CD4-positive, CD25-positive, alpha-beta regulatory T cell (primary cell): ENCODE measurements around the gene KLHL18. TPM values are rescaled to one million over a fixed set of nuclear protein-coding genes. Genes with fewer than 3 reads are reported as not detected.

Source experiments
- ATAC-seq, 2 donors: fragments of 150-1000 bp; cut with Tn5 transposase; one replicate each; pipeline ENCODE4 v1.10.0; 2021; ENCODE audit warnings: low read depth in 2 of 2, moderate number of reproducible peaks in 2 of 2, moderate library complexity in 1 of 2
- DNase-seq, 3 donors: peaks; one replicate each; pipeline versions ENCODE4 v3.0.0 to v3.0.0-alpha.2; 2012 to 2022; ENCODE audit warnings: mixed read lengths in 1 of 3
- H3K27ac ChIP-seq: one replicate; pipeline ENCODE4 v1.7.0; 2013; ENCODE audit warnings: mild to moderate bottlenecking, low read length; ENCODE audit not compliant: insufficient read depth, poor library complexity, severe bottlenecking
- H3K27me3 ChIP-seq: one replicate; pipeline ENCODE4 v1.7.0; 2013; ENCODE audit warnings: low read length; ENCODE audit not compliant: control insufficient read depth, insufficient read depth
- H3K36me3 ChIP-seq: one replicate; pipeline ENCODE4 v1.7.0; 2013; ENCODE audit warnings: mild to moderate bottlenecking, low read length, moderate library complexity; ENCODE audit not compliant: control insufficient read depth, insufficient read depth
- H3K4me1 ChIP-seq: 2 replicates; pipeline ENCODE4 v1.7.0; 2013; ENCODE audit warnings: mild to moderate bottlenecking, low read length; ENCODE audit not compliant: insufficient read depth, control insufficient read depth, poor library complexity, severe bottlenecking
- H3K4me3 ChIP-seq: one replicate; pipeline ENCODE4 v1.7.0; 2013; ENCODE audit warnings: low read depth, mild to moderate bottlenecking, low read length, moderate library complexity
- H3K9me3 ChIP-seq, 2 experiments: 1 replicate in 1 of 2; 2 replicates in 1 of 2; pipeline ENCODE4 v1.7.0; 2013; ENCODE audit warnings: low read length in 2 of 2, mild to moderate bottlenecking in 1 of 2, moderate library complexity in 1 of 2; ENCODE audit not compliant: control insufficient read depth in 2 of 2
- H3K27ac Mint-ChIP-seq, 3 donors: one replicate each; pipeline ENCODE4 v1.8.0; 2020 to 2022; ENCODE audit warnings: mild to moderate bottlenecking in 3 of 3, mixed read lengths in 3 of 3, moderate library complexity in 2 of 3
- H3K27me3 Mint-ChIP-seq: one replicate; pipeline ENCODE4 v1.8.0; 2022; ENCODE audit warnings: mild to moderate bottlenecking, mixed read lengths
- H3K36me3 Mint-ChIP-seq: one replicate; pipeline ENCODE4 v1.8.0; 2020; ENCODE audit warnings: mixed read lengths
- H3K4me1 Mint-ChIP-seq, 4 donors: one replicate each; pipeline ENCODE4 v1.8.0; 2020 to 2022; ENCODE audit warnings: mixed read lengths in 4 of 4, mild to moderate bottlenecking in 1 of 4
- H3K4me3 Mint-ChIP-seq, 4 donors: one replicate each; pipeline ENCODE4 v1.8.0; 2020 to 2022; ENCODE audit warnings: mild to moderate bottlenecking in 4 of 4, mixed read lengths in 4 of 4, moderate library complexity in 3 of 4
- H3K9me3 Mint-ChIP-seq, 7 donors: one replicate each; pipeline ENCODE4 v1.8.0; 2020 to 2022; ENCODE audit warnings: mixed read lengths in 7 of 7, mild to moderate bottlenecking in 3 of 7, moderate library complexity in 2 of 7
- polyA plus RNA-seq, 4 donors: library from polyadenylated mRNA; unstranded; fragments of 300-500 nt; fragmentation: Illumina TruSeq; gene quantifications; one replicate each; pipeline ENCODE4 v1.2.3, GENCODE V29; 2021
- total RNA-seq: library from RNA; stranded (reverse); gene quantifications from one replicate; pipeline ENCODE4 v1.2.3, GENCODE V29; 2022

KLHL18 gene
- total and polyA plus RNA-seq, 5 donors from 2014 or later: 11.0 to 48.9 (median 15.2) TPM

- H3K27ac Mint-ChIP-seq: peak overlapping the region; percentile 12 to 100 (median 100)
- Histone ChIP-seq H3K27ac (peak overlapping the region; percentile 94), H3K36me3 (peaks cover 3% of the 10 kb centered on the region), H3K9me3 (no peaks in the 10 kb centered on the region), H3K4me3 (peak overlapping the region; percentile 85), H3K4me1 (peaks cover 20% of the 10 kb centered on the region), H3K27me3 (no peaks in the 10 kb centered on the region)
- no peaks in the 10 kb centered on the region for H3K9me3 Mint-ChIP-seq
- no peaks in the 10 kb centered on the region for H3K27me3 Mint-ChIP-seq
- no peaks in the 10 kb centered on the region for H3K36me3 Mint-ChIP-seq
- DNase-seq (no peak), ATAC-seq (no peak)
- peak overlapping the region; percentile 92 to 99 (median 98) for H3K4me3 Mint-ChIP-seq
- peaks cover 22 to 55% (median 41%) of the 10 kb centered on the region in 4 donors for H3K4me1 Mint-ChIP-seq
Observed at GRCh38 chr3:47379411-47379899, 96.7 kb downstream of the KLHL18 start.

GRCh38 chr3:47380026-47380600 lies 97.4 kb downstream of the KLHL18 start:
- H3K27me3 Mint-ChIP-seq: no peaks in the 10 kb centered on the region

GRCh38 chr3:47380601-47381316 lies 98.0 kb downstream of the KLHL18 start, which contains the start of gene PTPN23:
Gene PTPN23, plus strand, starts transcription at chr3:47381021. Its CDS starts 76 bp downstream, at chr3:47381097.
- peaks cover 20% of the 10 kb centered on the region for H3K4me1 ChIP-seq
- Mint-ChIP-seq H3K9me3 (no peaks in the 10 kb centered on the region), H3K36me3 (peaks cover 2% of the 10 kb centered on the region), H3K27me3 (no peaks in the 10 kb centered on the region), H3K27ac (peak within 1 kb of the TSS; percentile 99 to 100 (median 100)), H3K4me3 (peak within 1 kb of the TSS; percentile 92 to 99 (median 98)), H3K4me1 (peaks cover 25 to 66% (median 46%) of the 10 kb centered on the region in 4 donors)
- peak within 1 kb of the TSS; percentile 94 for H3K27ac ChIP-seq
- H3K27me3 ChIP-seq: no peaks in the 10 kb centered on the region
- ATAC-seq (peak; percentile 80 to 82), DNase-seq (peak; percentile 98 to 99 (median 99))
- H3K4me3 ChIP-seq: peak within 1 kb of the TSS; percentile 85
- H3K9me3 ChIP-seq: no peaks in the 10 kb centered on the region
- H3K36me3 ChIP-seq: peaks cover 3% of the 10 kb centered on the region

More at GRCh38 chr3:47380026-47380600, 97.4 kb downstream of the KLHL18 start:
- Histone ChIP-seq H3K36me3 (peaks cover 3% of the 10 kb centered on the region), H3K27me3 (no peaks in the 10 kb centered on the region), H3K9me3 (no peaks in the 10 kb centered on the region), H3K4me3 (peak overlapping the region; percentile 85), H3K27ac (peak overlapping the region; percentile 94), H3K4me1 (peaks cover 20% of the 10 kb centered on the region)
- ATAC-seq (no peak), DNase-seq (no peak)
- Mint-ChIP-seq H3K36me3 (no peaks in the 10 kb centered on the region), H3K9me3 (no peaks in the 10 kb centered on the region), H3K27ac (peak overlapping the region; percentile 99 to 100 (median 100)), H3K4me1 (peaks cover 22 to 59% (median 43%) of the 10 kb centered on the region in 4 donors), H3K4me3 (peak overlapping the region; percentile 92 to 99 (median 98))

GRCh38 chr3:47381317-47382157 lies 98.8 kb downstream of the KLHL18 start:
- no peaks in the 10 kb centered on the region for H3K27me3 ChIP-seq
- H3K27ac ChIP-seq: peak overlapping the region; percentile 94
- H3K9me3 ChIP-seq: no peaks in the 10 kb centered on the region
- peaks cover 20% of the 10 kb centered on the region for H3K4me1 ChIP-seq
- Mint-ChIP-seq H3K4me3 (peak overlapping the region; percentile 92 to 99 (median 98)), H3K9me3 (no peaks in the 10 kb centered on the region), H3K4me1 (peaks cover 26 to 74% (median 52%) of the 10 kb centered on the region in 4 donors), H3K36me3 (peaks cover 6% of the 10 kb centered on the region), H3K27me3 (no peaks in the 10 kb centered on the region), H3K27ac (peak overlapping the region; percentile 99 to 100 (median 100))
- peak in 2 of 3 donors; percentile 68 to 87 for DNase-seq
- ATAC-seq: peak; percentile 18 to 35
- H3K4me3 ChIP-seq: peak overlapping the region; percentile 85
- peaks cover 5% of the 10 kb centered on the region for H3K36me3 ChIP-seq

- Histone ChIP-seq H3K9me3 (no peaks in the 10 kb centered on the region), H3K36me3 (peaks cover 29% of the 10 kb centered on the region), H3K4me3 (no peak overlapping the region), H3K4me1 (peaks cover 17% of the 10 kb centered on the region), H3K27me3 (no peaks in the 10 kb centered on the region), H3K27ac (no peak overlapping the region)
- no peak overlapping the region for H3K27ac Mint-ChIP-seq
- H3K4me1 Mint-ChIP-seq: peaks cover 32 to 75% (median 52%) of the 10 kb centered on the region in 4 donors
- no peaks in the 10 kb centered on the region for H3K27me3 Mint-ChIP-seq
- ATAC-seq (no peak), DNase-seq (no peak)
- peaks cover 11% of the 10 kb centered on the region for H3K36me3 Mint-ChIP-seq
- no peaks in the 10 kb centered on the region for H3K9me3 Mint-ChIP-seq
- peak overlapping the region in 2 of 4 donors; percentile 16 to 74 for H3K4me3 Mint-ChIP-seq
Observed at GRCh38 chr3:47384425-47384824, 101.7 kb downstream of the KLHL18 start.

- ATAC-seq: no peak
- Histone ChIP-seq H3K4me1 (peaks cover 12% of the 10 kb centered on the region), H3K4me3 (no peak overlapping the region), H3K27ac (no peak overlapping the region), H3K27me3 (no peaks in the 10 kb centered on the region), H3K36me3 (peaks cover 29% of the 10 kb centered on the region), H3K9me3 (no peaks in the 10 kb centered on the region)
- Mint-ChIP-seq H3K4me1 (peaks cover 28 to 69% (median 46%) of the 10 kb centered on the region in 4 donors), H3K4me3 (peak overlapping the region in 2 of 4 donors; percentile 50 to 74), H3K9me3 (no peaks in the 10 kb centered on the region), H3K27ac (peak overlapping the region in 1 of 3 donors; percentile 25), H3K27me3 (no peaks in the 10 kb centered on the region), H3K36me3 (peaks cover 11% of the 10 kb centered on the region)
- DNase-seq: no peak
Observed at GRCh38 chr3:47385007-47385406, 102.3 kb downstream of the KLHL18 start.

GRCh38 chr3:47385796-47386195 lies 103.1 kb downstream of the KLHL18 start:
- peak overlapping the region in 2 of 3 donors; percentile 17 to 95 for H3K27ac Mint-ChIP-seq
- peaks cover 31% of the 10 kb centered on the region for H3K36me3 ChIP-seq
- H3K9me3 Mint-ChIP-seq: no peaks in the 10 kb centered on the region
- H3K4me1 Mint-ChIP-seq: peaks cover 23 to 65% (median 44%) of the 10 kb centered on the region in 4 donors
- no peaks in the 10 kb centered on the region for H3K27me3 ChIP-seq
- peaks cover 7% of the 10 kb centered on the region for H3K4me1 ChIP-seq
- DNase-seq (no peak), ATAC-seq (no peak)
- no peaks in the 10 kb centered on the region for H3K9me3 ChIP-seq
- no peak overlapping the region for H3K27ac ChIP-seq
- H3K4me3 ChIP-seq: no peak overlapping the region
- H3K4me3 Mint-ChIP-seq: peak overlapping the region in 3 of 4 donors; percentile 27 to 74 (median 73)
- no peaks in the 10 kb centered on the region for H3K27me3 Mint-ChIP-seq
- H3K36me3 Mint-ChIP-seq: peaks cover 11% of the 10 kb centered on the region
